OCI-LY7 (cell line): ENCODE results near the gene C1orf174. TPM values are rescaled to one million over a fixed set of nuclear protein-coding genes. Genes with fewer than 3 reads are reported as not detected.

Source experiments
- BruUV-seq: library from RNA; stranded (reverse); fragments of 400-500 nt; replicated peaks from 2 replicates; lab custom pipeline; 2021; lab: Mats Ljungman, UMichigan
- CTCF ChIA-PET: fragments of 300-600 bp; sonication (Branson Sonifier 250); formaldehyde crosslinking; loops from one replicate; lab custom pipeline; 2022; ENCODE audit warnings: antibody characterized with exemption; ENCODE audit not compliant: unreplicated experiment; lab: Charles Lee
- POLR2A ChIA-PET: fragments of 300-600 bp; sonication (Branson Sonifier 250); formaldehyde crosslinking; loops from one replicate; lab custom pipeline; 2022; ENCODE audit warnings: antibody characterized with exemption; lab: Charles Lee
- DNase-seq: peaks from one replicate; pipeline ENCODE4 v3.0.0-alpha.2; 2015; ENCODE audit warnings: low spot score
- H2AFZ ChIP-seq: fragments of 200-600 bp; sonication (generic), shearing (Covaris generic); 2 replicates; pipeline ENCODE4 v1.6.1; 2014; ENCODE audit warnings: mild to moderate bottlenecking, antibody characterized with exemption, low read length, moderate library complexity
- H3K27ac ChIP-seq: fragments of 200-600 bp; sonication (generic); 2 replicates; pipeline ENCODE4 v1.5.1; 2014; ENCODE audit warnings: mixed run types, low read depth, mild to moderate bottlenecking, moderate library complexity, low read length, inconsistent platforms; ENCODE audit not compliant: poor library complexity, severe bottlenecking
- H3K36me3 ChIP-seq: fragments of 200-600 bp; sonication (generic); 2 replicates; pipeline ENCODE4 v1.6.1; 2014; ENCODE audit warnings: mild to moderate bottlenecking, antibody characterized with exemption, low read length, moderate library complexity, mixed read lengths; ENCODE audit not compliant: insufficient read depth
- H3K4me1 ChIP-seq: fragments of 200-600 bp; sonication (generic); 2 replicates; pipeline ENCODE4 v1.5.1; 2014; ENCODE audit warnings: mild to moderate bottlenecking, low read length; ENCODE audit not compliant: insufficient read depth, poor library complexity, severe bottlenecking
- H3K4me2 ChIP-seq: fragments of 200-600 bp; sonication (generic); 2 replicates; pipeline ENCODE4 v1.6.1; 2014; ENCODE audit warnings: mild to moderate bottlenecking, low read length
- H3K4me3 ChIP-seq: fragments of 200-600 bp; sonication (generic); 2 replicates; pipeline ENCODE4 v1.5.1; 2014; ENCODE audit warnings: mild to moderate bottlenecking, low read depth, low read length; ENCODE audit not compliant: poor library complexity, severe bottlenecking
- H3K79me2 ChIP-seq: fragments of 200-600 bp; sonication (generic); 2 replicates; pipeline ENCODE4 v1.6.1; 2016; ENCODE audit warnings: low read depth, mild to moderate bottlenecking, low read length, moderate library complexity, mixed read lengths; ENCODE audit not compliant: insufficient read depth
- H3K9me2 ChIP-seq: fragments of 200-600 bp; sonication (generic); 2 replicates; pipeline ENCODE4 v1.6.1; 2016; ENCODE audit warnings: mild to moderate bottlenecking, low read length, mixed read lengths; ENCODE audit not compliant: insufficient read depth
- H3K9me3 ChIP-seq: fragments of 200-600 bp; sonication (generic); 2 replicates; pipeline ENCODE4 v1.6.1; 2014; ENCODE audit warnings: mild to moderate bottlenecking, mixed run types, low read length, mixed read lengths
- H4K20me1 ChIP-seq: fragments of 200-600 bp; sonication (generic); 2 replicates; pipeline ENCODE4 v1.6.1; 2014; ENCODE audit warnings: mild to moderate bottlenecking, antibody characterized with exemption, low read length, moderate library complexity, mixed read lengths; ENCODE audit not compliant: insufficient read depth
- CTCF ChIP-seq: fragments of 200-600 bp; sonication (generic); conservative IDR thresholded peaks from 2 replicates; pipeline ENCODE4 v1.5.1; 2014; ENCODE audit warnings: mild to moderate bottlenecking, antibody characterized with exemption, low read length, moderate library complexity, mixed read lengths
- EZH2phosphoT487 ChIP-seq: fragments of 200-600 bp; sonication (generic); IDR thresholded peaks from 2 replicates; pipeline ENCODE4 v1.6.1; 2018; ENCODE audit warnings: low read depth, borderline replicate concordance, mild to moderate bottlenecking, mixed run types, antibody characterized with exemption, low read length, moderate library complexity, mixed read lengths
- intact Hi-C: fragments of 100-400 bp; cut with micrococcal nuclease; formaldehyde crosslinking; loops from one replicate; pipeline ENCODE4 v1.10.0; 2022; ENCODE audit not compliant: unreplicated experiment
- total RNA-seq, 2 experiments: library from RNA; depleted of rRNA in 1 of 2; stranded (reverse); fragments of >200 nt in 1 of 2; shearing (Covaris generic) in 1 of 2; gene quantifications; 2 replicates each; pipeline ENCODE4 v1.2.3, GENCODE V29; 2014 to 2022

The C1orf174 gene
- total RNA-seq, 2 experiments from 2014 or later, result 39.0 to 59.5 TPM

GRCh38 chr1:3930301-3931006 is 30.4 kb upstream of the C1orf174 start:
- no peak overlapping the region for H2AFZ ChIP-seq
- H4K20me1 ChIP-seq, result no peaks in the 10 kb centered on the region
- H3K36me3 ChIP-seq, result peaks cover 4% of the 10 kb centered on the region; the same call in 1 of the 2 replicates
- intact Hi-C loops, result no loop called here
- no peak overlapping the region for H3K4me2 ChIP-seq
- H3K4me3 ChIP-seq, result no peak overlapping the region
- H3K9me2 ChIP-seq, result no peaks in the 10 kb centered on the region
- DNase-seq, result no peak
- no peaks in the 10 kb centered on the region for H3K79me2 ChIP-seq
- BruUV-seq, result TSS peak; percentile 45
- CTCF ChIA-PET, result no interaction called here
- peaks cover 11% of the 10 kb centered on the region for H3K4me1 ChIP-seq
- TF ChIP-seq CTCF (no peak), EZH2phosphoT487 (no peak)
- POLR2A ChIA-PET, result no interaction called here
- H3K27ac ChIP-seq, result no peak overlapping the region
- H3K9me3 ChIP-seq, result no peaks in the 10 kb centered on the region

- no peak overlapping the region for H2AFZ ChIP-seq
- ChIA-PET POLR2A (no interaction called here), CTCF (no interaction called here)
- H3K4me1 ChIP-seq, result peaks cover 11% of the 10 kb centered on the region
- no TSS peak for BruUV-seq
- no peak overlapping the region for H3K27ac ChIP-seq
- H3K9me3 ChIP-seq, result no peaks in the 10 kb centered on the region
- no peak for DNase-seq
- TF ChIP-seq CTCF (no peak), EZH2phosphoT487 (no peak)
- H3K36me3 ChIP-seq, result peaks cover 4% of the 10 kb centered on the region; the same call in 1 of the 2 replicates
- no peaks in the 10 kb centered on the region for H4K20me1 ChIP-seq
- no peaks in the 10 kb centered on the region for H3K9me2 ChIP-seq
- no peak overlapping the region for H3K4me2 ChIP-seq
- no peaks in the 10 kb centered on the region for H3K79me2 ChIP-seq
- no peak overlapping the region for H3K4me3 ChIP-seq
- intact Hi-C loops, result no loop called here
Measured at GRCh38 chr1:3929126-3929525, 29.1 kb upstream of the C1orf174 start.

- Histone ChIP-seq H2AFZ (no peak overlapping the region), H3K4me3 (no peak overlapping the region), H3K36me3 (peaks cover 4% of the 10 kb centered on the region; the same call in 1 of the 2 replicates), H3K79me2 (no peaks in the 10 kb centered on the region), H3K4me1 (peaks cover 11% of the 10 kb centered on the region), H4K20me1 (no peaks in the 10 kb centered on the region), H3K27ac (peak overlapping the region; percentile 49), H3K9me2 (no peaks in the 10 kb centered on the region), H3K4me2 (no peak overlapping the region), H3K9me3 (no peaks in the 10 kb centered on the region)
- DNase-seq, result peak; percentile 22
- intact Hi-C loops, result no loop called here
- CTCF ChIA-PET, result no interaction called here
- no TSS peak for BruUV-seq
- POLR2A ChIA-PET, result no interaction called here
- TF ChIP-seq CTCF (no peak), EZH2phosphoT487 (no peak)
Measured at GRCh38 chr1:3928586-3928985, 28.5 kb upstream of the C1orf174 start.
